Measurements from ENCODE around the gene HOXA13.

HOXA13 gene

DNA sequence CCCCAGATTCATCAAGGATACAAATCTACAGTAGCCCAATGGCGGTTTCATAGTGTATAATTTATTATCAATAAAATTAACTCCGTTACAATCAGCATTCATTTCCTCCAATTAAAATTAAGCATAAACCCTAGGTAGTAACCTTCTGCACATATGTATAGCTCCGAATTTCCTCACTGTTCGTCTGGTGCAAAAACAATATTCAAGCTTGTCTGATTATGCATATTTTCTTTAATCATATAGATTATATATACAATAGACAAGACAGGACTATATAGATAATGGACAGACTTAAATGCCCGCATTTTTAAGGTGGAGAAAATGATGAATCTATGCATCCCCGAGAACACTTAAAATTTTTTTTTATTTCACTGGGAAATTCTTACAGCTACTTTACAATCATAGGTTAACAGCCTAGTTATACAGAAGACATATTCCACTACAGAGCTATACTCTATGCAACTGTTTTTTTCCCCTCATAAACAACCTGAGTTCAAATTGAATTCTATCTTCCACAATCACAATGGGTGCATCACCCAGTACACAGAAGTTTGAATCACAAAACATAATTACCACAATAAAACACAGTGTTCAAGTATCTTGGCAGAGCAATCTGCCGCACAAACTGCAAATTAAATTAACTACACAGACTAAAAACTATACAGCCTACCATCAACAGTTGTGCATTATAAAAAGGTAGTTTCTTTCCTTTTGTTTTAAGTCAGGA, 37.2 kb downstream of the HOXA13 start:
- peaks cover 8 to 21% (median 13%) of the 10 kb centered on the region in 10 experiments; a peak in 18 of 20 replicates for H3K4me1 ChIP-seq
- no peak overlapping the region for H3K9ac ChIP-seq
- H3K27ac ChIP-seq: no peak overlapping the region
- peaks cover 16 to 37% (median 28%) of the 10 kb centered on the region in 11 experiments for H3K9me3 ChIP-seq (replicated peaks in 1 of 11)
- H3K4me3 ChIP-seq: no peak overlapping the region
- H4K20me1 ChIP-seq: peaks cover 0 to 86% (median 79%) of the 10 kb centered on the region in 11 experiments; a peak in 18 of 22 replicates
- H3K27me3 ChIP-seq: peaks cover 94 to 100% (median 100%) of the 10 kb centered on the region in 11 experiments
- H3K36me3 ChIP-seq: no peaks in the 10 kb centered on the region
- no peak for TF ChIP-seq Cebpa-rat (IDR thresholded peaks at IDR 0.05)
- no peak overlapping the region for H3K4me2 ChIP-seq

DNA sequence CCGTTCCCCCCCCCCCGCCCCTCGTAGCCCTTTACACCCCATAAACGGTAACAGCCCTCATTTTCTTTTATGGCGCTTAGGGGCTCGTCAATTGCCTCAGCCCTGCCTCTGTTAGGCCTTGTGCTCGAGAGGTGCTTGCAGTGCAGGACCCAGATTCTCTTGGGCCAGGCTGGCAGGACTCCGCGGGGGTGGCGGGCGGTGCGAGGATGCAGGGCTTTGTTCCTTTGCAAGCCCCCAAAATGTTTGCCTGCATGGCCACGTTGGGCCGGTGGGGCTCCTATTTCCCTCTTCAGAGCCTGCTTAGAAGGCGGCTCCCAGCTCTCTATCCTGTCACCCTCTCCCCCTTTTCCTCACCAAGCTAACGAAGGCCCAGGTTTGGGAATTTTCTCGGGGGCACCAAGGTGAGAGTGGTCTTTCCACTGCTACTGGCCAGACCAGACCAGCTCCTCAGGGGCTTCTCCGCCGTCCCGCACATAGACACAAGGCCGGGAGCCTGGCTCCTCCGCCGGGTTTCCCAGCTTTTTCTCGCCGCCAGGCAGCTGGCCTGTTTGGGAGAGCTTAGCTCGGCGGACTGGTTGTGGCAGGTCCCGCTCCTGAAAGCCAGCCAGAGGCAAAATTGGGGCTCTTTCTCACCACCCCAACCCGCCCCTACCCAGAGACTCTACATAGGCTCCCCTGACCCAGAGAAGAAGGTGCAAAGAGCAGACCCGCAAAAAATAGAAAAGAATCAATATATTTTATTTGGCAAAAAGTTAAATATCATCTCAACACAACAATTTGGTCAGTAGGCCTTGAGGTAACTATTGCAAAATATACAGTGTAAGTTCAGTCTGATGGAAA, 38.0 kb downstream of the HOXA13 start:
- H4K20me1 ChIP-seq: peaks cover 0 to 85% (median 79%) of the 10 kb centered on the region in 11 experiments; a peak in 18 of 22 replicates
- no peak overlapping the region for H3K9ac ChIP-seq
- peaks cover 8 to 18% (median 13%) of the 10 kb centered on the region in 10 experiments; a peak in 18 of 20 replicates for H3K4me1 ChIP-seq
- peak overlapping the region in 5 of 11 experiments; percentile 32 to 100 (median 78); a peak in 5 of 22 replicates for H3K4me2 ChIP-seq
- H3K9me3 ChIP-seq (replicated peaks in 1 of 11): peaks cover 16 to 43% (median 31%) of the 10 kb centered on the region in 11 experiments
- H3K36me3 ChIP-seq: no peaks in the 10 kb centered on the region
- TF ChIP-seq Cebpa-rat (IDR thresholded peaks at IDR 0.05): no peak
- H3K27ac ChIP-seq: no peak overlapping the region
- H3K4me3 ChIP-seq: peak overlapping the region in 2 of 10 experiments; percentile 59 to 68; a peak in 2 of 20 replicates
- H3K27me3 ChIP-seq: peaks cover 94 to 100% (median 100%) of the 10 kb centered on the region in 11 experiments

DNA sequence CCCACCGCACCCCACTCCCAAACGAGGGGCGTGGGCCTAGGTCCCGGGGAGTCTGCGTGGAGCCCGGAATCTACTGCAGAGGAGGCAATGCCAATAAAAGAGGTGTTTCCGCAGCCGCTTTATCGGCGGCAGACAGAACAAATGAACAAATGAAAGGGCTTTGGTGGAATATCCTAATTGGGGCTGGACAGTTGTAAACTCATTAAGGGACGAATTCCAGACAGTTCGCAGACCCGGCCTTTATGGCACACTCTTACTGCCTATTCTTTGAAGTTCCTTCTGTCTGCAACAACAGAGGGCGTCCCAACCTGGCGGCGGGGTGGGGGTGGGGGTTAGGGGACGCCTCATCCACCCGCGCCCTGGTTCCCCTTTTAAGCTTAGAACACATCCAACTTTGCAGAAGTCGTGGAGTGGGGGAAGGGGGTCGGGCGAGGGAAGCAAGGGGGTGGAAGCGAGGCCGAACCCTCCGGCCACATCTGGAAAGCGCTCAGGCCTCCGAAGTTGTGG, 38.6 kb downstream of the HOXA13 start:
- H3K27ac ChIP-seq: no peak overlapping the region
- no peaks in the 10 kb centered on the region for H3K36me3 ChIP-seq
- peaks cover 8 to 15% (median 13%) of the 10 kb centered on the region in 10 experiments; a peak in 18 of 20 replicates for H3K4me1 ChIP-seq
- H3K9me3 ChIP-seq (replicated peaks in 1 of 11): peaks cover 14 to 42% (median 32%) of the 10 kb centered on the region in 11 experiments
- TF ChIP-seq Cebpa-rat (IDR thresholded peaks at IDR 0.05): no peak
- H3K27me3 ChIP-seq: peaks cover 94 to 100% (median 100%) of the 10 kb centered on the region in 11 experiments
- peaks cover 0 to 85% (median 74%) of the 10 kb centered on the region in 11 experiments; a peak in 18 of 22 replicates for H4K20me1 ChIP-seq
- H3K9ac ChIP-seq: peak overlapping the region in 3 of 11 experiments; percentile 41 to 53 (median 45); a peak in 3 of 22 replicates
- peak overlapping the region; percentile 56 to 74 (median 62); a peak in 19 of 20 replicates for H3K4me3 ChIP-seq
- peak overlapping the region; percentile 88 to 100 (median 97) for H3K4me2 ChIP-seq

DNA sequence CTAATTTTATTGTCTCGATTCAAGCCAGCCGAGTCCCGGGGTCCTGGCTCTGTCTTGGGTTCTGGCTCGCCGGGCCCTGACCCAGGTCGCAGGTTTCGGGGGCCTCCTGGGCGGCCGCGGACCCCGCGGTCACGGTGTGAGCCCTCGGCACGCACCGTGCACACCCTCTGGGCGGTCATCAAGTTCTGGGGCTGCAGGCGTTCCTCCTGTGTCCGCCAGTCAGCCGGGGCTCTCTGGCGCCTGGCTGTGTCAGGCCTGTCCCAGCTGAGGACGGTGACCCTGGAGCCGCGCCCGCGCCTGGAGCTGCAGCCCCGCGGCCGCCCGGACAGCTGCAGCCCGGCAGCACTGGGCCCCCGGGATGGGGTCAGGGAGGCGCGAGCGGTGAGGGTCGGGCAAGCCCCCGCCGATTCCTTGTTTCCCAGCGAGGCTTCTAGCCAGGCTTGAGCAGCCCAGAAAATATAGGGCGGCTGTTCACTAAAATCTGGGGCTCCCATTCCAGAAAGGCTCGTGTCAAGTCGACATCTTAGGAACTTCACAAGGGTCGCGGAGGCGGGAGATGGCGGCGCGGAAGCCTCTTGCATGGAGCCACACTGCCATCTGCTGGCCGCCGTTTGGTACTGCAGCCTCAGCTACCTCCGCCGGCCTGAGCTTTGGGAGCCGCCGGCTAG, 39.2 kb downstream of the HOXA13 start:
- Histone ChIP-seq H3K9me3 (replicated peaks in 1 of 11) (peaks cover 14 to 42% (median 32%) of the 10 kb centered on the region in 11 experiments), H3K9ac (peak overlapping the region in 8 of 11 experiments; percentile 41 to 60 (median 49); a peak in 11 of 22 replicates), H3K36me3 (no peaks in the 10 kb centered on the region), H3K4me1 (peaks cover 8 to 15% (median 13%) of the 10 kb centered on the region in 10 experiments; a peak in 18 of 20 replicates), H3K27me3 (peaks cover 94 to 100% (median 100%) of the 10 kb centered on the region in 11 experiments), H3K4me2 (peak overlapping the region; percentile 88 to 100 (median 97)), H3K27ac (no peak overlapping the region), H4K20me1 (peaks cover 0 to 85% (median 68%) of the 10 kb centered on the region in 11 experiments; a peak in 18 of 22 replicates), H3K4me3 (peak overlapping the region; percentile 56 to 74 (median 62))
- TF ChIP-seq Cebpa-rat (IDR thresholded peaks at IDR 0.05): no peak

DNA sequence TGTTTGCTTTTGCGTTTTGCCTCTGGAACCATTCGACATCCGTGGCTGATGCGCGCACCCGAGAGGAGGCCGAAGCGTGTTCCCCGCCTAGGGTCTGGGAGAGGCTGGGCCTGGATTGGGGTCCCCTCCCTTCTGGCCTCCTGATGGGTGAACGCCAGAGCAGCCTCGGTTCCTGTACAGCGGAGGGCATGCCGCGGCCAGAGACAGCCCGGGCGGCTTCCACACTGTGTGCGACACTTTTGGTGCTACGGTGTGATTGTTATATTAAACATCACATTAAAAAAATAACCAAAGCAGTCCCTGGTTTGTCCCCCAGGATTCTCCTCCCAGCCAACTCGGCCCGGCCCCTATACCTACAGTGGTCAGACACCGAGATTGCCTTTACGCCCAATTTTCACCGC, 39.7 kb downstream of the HOXA13 start:
- Histone ChIP-seq H3K4me1 (peaks cover 8 to 15% (median 13%) of the 10 kb centered on the region in 10 experiments; a peak in 18 of 20 replicates), H3K27me3 (peaks cover 94 to 100% (median 100%) of the 10 kb centered on the region in 11 experiments), H3K9me3 (replicated peaks in 1 of 11) (peaks cover 15 to 42% (median 32%) of the 10 kb centered on the region in 11 experiments), H3K27ac (no peak overlapping the region), H3K4me2 (peak overlapping the region; percentile 88 to 100 (median 97)), H4K20me1 (peaks cover 0 to 85% (median 65%) of the 10 kb centered on the region in 11 experiments; a peak in 18 of 22 replicates), H3K4me3 (peak overlapping the region; percentile 56 to 74 (median 62)), H3K36me3 (no peaks in the 10 kb centered on the region), H3K9ac (peak overlapping the region in 2 of 11 experiments; percentile 42 to 53; a peak in 1 of 22 replicates)
- TF ChIP-seq Cebpa-rat (IDR thresholded peaks at IDR 0.05): no peak

DNA sequence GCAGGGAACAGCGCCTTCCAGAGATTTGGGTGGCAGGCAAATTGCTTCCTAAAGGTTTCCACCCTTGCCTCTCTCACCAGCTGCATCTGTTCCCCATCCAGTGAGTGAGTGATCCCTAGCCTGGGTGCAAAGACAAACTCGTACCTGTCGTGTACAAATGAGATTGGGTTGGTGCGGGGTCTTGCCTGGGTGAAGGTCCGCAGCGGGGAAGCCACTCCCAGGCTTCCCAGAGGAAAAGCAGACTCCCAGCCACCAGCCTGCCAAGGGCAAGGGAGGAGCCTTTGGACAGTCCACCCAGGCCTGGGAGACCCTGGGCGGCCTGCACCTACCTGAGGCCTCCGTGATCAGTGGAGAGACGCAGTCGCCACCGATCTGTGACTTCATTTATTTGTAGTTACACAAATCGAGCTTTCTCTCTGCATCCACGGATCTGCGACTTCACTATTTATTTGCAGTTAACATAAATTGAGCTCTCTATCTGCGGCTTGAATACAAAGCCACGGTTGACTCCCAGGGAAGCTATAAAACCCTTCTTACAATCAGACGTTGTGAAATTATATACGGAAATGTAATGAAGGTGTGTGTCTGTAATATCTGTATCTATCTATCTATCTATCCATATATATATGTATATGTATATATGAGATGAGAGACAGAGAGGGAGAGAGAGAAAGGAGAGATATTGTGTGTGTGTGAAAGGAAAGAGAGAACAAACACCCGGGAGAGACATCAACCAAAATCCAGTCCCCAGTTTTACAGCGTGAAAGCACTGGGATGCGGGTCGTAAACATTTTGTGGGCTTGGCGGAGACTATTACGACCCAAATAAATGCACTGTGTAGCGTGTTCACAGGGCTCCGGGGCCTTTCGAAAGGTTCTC, 40.4 kb downstream of the HOXA13 start:
- peaks cover 20 to 43% (median 35%) of the 10 kb centered on the region in 11 experiments for H3K9me3 ChIP-seq (replicated peaks in 1 of 11)
- H3K27ac ChIP-seq: no peak overlapping the region
- peaks cover 8 to 15% (median 13%) of the 10 kb centered on the region in 10 experiments; a peak in 18 of 20 replicates for H3K4me1 ChIP-seq
- H3K4me2 ChIP-seq: peak overlapping the region in 9 of 11 experiments; percentile 90 to 100 (median 97); a peak in 15 of 22 replicates
- peaks cover 94 to 100% (median 100%) of the 10 kb centered on the region in 11 experiments for H3K27me3 ChIP-seq
- H3K4me3 ChIP-seq: peak overlapping the region in 5 of 10 experiments; percentile 59 to 74 (median 62); a peak in 8 of 20 replicates
- H4K20me1 ChIP-seq: peaks cover 0 to 85% (median 65%) of the 10 kb centered on the region in 11 experiments; a peak in 18 of 22 replicates
- H3K36me3 ChIP-seq: no peaks in the 10 kb centered on the region
- no peak for TF ChIP-seq Cebpa-rat (IDR thresholded peaks at IDR 0.05)
- H3K9ac ChIP-seq: no peak overlapping the region
